ENCODE measurements around the gene PIMREG. TPM values are rescaled to one million over a fixed set of nuclear protein-coding genes. Genes with fewer than 3 reads are reported as not detected.

The PIMREG gene
- total RNA-seq, 1 experiment from 2014 or later: 52.2 TPM

GRCh38 chr17:6408276-6408675 is 36.0 kb upstream of the PIMREG start:
- no peak overlapping the region for H3K4me2 ChIP-seq
- POLR2A ChIA-PET (ENCODE audit: unreplicated experiment): no interaction called here
- peaks cover 98% of the 10 kb centered on the region for H3K27me3 ChIP-seq (ENCODE audit: insufficient read depth, low read depth)
- no peaks in the 10 kb centered on the region for H3K36me3 ChIP-seq (ENCODE audit: low read depth)
- no peak for DNase-seq
- TF ChIP-seq EZH2 (IDR thresholded peaks at IDR 0.05; ENCODE audit: low read depth) (no peak), CTCF (conservative IDR thresholded peaks at IDR 0.05) (no peak)
- CTCF ChIA-PET: no interaction called here
- H3K79me2 ChIP-seq (ENCODE audit: low read depth): no peaks in the 10 kb centered on the region
- H2AFZ ChIP-seq: no peak overlapping the region
- BruUV-seq (replicated peaks): no TSS peak
- no peak overlapping the region for H3K4me3 ChIP-seq
- no peaks in the 10 kb centered on the region for H4K20me1 ChIP-seq (ENCODE audit: insufficient read depth)
- H3K4me1 ChIP-seq (replicated peaks; ENCODE audit: insufficient read depth): no peaks in the 10 kb centered on the region
- no peaks in the 10 kb centered on the region for H3F3A ChIP-seq (ENCODE audit: insufficient read depth, low read depth)
- H3K27ac ChIP-seq: no peak overlapping the region
- no peaks in the 10 kb centered on the region for H3K9me3 ChIP-seq (ENCODE audit: insufficient read depth, low read depth)
- H3K9me2 ChIP-seq (ENCODE audit: insufficient read depth): no peaks in the 10 kb centered on the region
- intact Hi-C loops (cut with micrococcal nuclease; ENCODE audit: unreplicated experiment): no loop called here

DNA sequence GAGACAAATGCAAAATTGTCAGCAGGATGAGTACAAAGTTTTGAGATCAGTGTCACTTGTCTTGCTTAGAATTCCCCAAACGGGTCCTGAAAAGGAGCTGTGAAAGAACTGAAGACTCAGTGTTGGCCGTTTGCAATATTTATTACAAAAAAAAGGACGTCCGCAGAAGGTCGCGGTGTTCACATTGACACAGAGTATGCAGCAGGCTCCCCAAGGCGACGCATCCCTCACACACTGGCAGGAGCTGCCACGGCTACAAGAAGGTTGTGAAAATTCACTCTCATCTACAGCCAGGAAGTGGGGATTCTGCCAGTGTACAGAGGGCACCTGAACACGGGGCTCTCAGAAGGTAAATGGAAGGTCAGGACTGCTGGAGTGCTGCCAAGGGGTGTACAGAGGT is 35.5 kb upstream of the PIMREG start:
- intact Hi-C loops (cut with micrococcal nuclease; ENCODE audit: unreplicated experiment): no loop called here
- no peaks in the 10 kb centered on the region for H4K20me1 ChIP-seq (ENCODE audit: insufficient read depth)
- H3K27ac ChIP-seq: no peak overlapping the region
- no peak overlapping the region for H3K4me2 ChIP-seq
- no TSS peak for BruUV-seq (replicated peaks)
- TF ChIP-seq EZH2 (IDR thresholded peaks at IDR 0.05; ENCODE audit: low read depth) (no peak), CTCF (conservative IDR thresholded peaks at IDR 0.05) (no peak)
- no peaks in the 10 kb centered on the region for H3K9me2 ChIP-seq (ENCODE audit: insufficient read depth)
- CTCF ChIA-PET: no interaction called here
- DNase-seq: no peak
- H2AFZ ChIP-seq: no peak overlapping the region
- no peaks in the 10 kb centered on the region for H3K9me3 ChIP-seq (ENCODE audit: insufficient read depth, low read depth)
- H3K79me2 ChIP-seq (ENCODE audit: low read depth): no peaks in the 10 kb centered on the region
- POLR2A ChIA-PET (ENCODE audit: unreplicated experiment): no interaction called here
- H3K4me3 ChIP-seq: no peak overlapping the region
- H3K27me3 ChIP-seq (ENCODE audit: insufficient read depth, low read depth): peaks cover 98% of the 10 kb centered on the region
- H3K4me1 ChIP-seq (replicated peaks; ENCODE audit: insufficient read depth): no peaks in the 10 kb centered on the region
- H3K36me3 ChIP-seq (ENCODE audit: low read depth): no peaks in the 10 kb centered on the region
- no peaks in the 10 kb centered on the region for H3F3A ChIP-seq (ENCODE audit: insufficient read depth, low read depth)

GRCh38 chr17:6413065-6413464 is 31.2 kb upstream of the PIMREG start:
- CTCF ChIA-PET: interaction anchor here (0.6 kb wide), 1 partner anchor 219 kb away, joined by 3 read pairs; no protein-coding TSS in a partner anchor
- Histone ChIP-seq H3K9me3 (ENCODE audit: insufficient read depth, low read depth) (no peaks in the 10 kb centered on the region), H2AFZ (no peak overlapping the region), H3K4me3 (no peak overlapping the region), H3K4me2 (no peak overlapping the region), H3K79me2 (ENCODE audit: low read depth) (no peaks in the 10 kb centered on the region), H4K20me1 (ENCODE audit: insufficient read depth) (no peaks in the 10 kb centered on the region), H3K4me1 (replicated peaks; ENCODE audit: insufficient read depth) (no peaks in the 10 kb centered on the region), H3F3A (ENCODE audit: insufficient read depth, low read depth) (no peaks in the 10 kb centered on the region), H3K36me3 (ENCODE audit: low read depth) (no peaks in the 10 kb centered on the region), H3K27ac (no peak overlapping the region), H3K27me3 (ENCODE audit: insufficient read depth, low read depth) (peaks cover 100% of the 10 kb centered on the region), H3K9me2 (ENCODE audit: insufficient read depth) (no peaks in the 10 kb centered on the region)
- intact Hi-C loops (cut with micrococcal nuclease; ENCODE audit: unreplicated experiment): no loop called here
- TF ChIP-seq CTCF (conservative IDR thresholded peaks at IDR 0.05) (peak; percentile 71), EZH2 (IDR thresholded peaks at IDR 0.05; ENCODE audit: low read depth) (no peak)
- POLR2A ChIA-PET (ENCODE audit: unreplicated experiment): no interaction called here
- BruUV-seq (replicated peaks): no TSS peak
- no peak for DNase-seq
